ENCODE data around the gene SHISA9. TPM values are rescaled to one million over a fixed set of nuclear protein-coding genes. Genes with fewer than 3 reads are reported as not detected.
"Not testable (repeated sequence)": the region's sequence is repeated elsewhere in the genome, so short reads cannot be mapped to it uniquely, and the experiment has no call there.

SHISA9 gene
- 0.29 and 0.60 TPM in 2 replicates for total RNA-seq (2022)
- percentile 12 among the genes with signal in this experiment for Bru-seq, nascent RNA
- percentile 12 among the genes with signal in this experiment for BruChase-seq, experiment 1, labeled RNA remaining after a 2-hour chase
- BruChase-seq, experiment 2, labeled RNA remaining after a 6-hour chase = percentile 8 among the genes with signal in this experiment
- long read RNA-seq = 0 reads

DNA sequence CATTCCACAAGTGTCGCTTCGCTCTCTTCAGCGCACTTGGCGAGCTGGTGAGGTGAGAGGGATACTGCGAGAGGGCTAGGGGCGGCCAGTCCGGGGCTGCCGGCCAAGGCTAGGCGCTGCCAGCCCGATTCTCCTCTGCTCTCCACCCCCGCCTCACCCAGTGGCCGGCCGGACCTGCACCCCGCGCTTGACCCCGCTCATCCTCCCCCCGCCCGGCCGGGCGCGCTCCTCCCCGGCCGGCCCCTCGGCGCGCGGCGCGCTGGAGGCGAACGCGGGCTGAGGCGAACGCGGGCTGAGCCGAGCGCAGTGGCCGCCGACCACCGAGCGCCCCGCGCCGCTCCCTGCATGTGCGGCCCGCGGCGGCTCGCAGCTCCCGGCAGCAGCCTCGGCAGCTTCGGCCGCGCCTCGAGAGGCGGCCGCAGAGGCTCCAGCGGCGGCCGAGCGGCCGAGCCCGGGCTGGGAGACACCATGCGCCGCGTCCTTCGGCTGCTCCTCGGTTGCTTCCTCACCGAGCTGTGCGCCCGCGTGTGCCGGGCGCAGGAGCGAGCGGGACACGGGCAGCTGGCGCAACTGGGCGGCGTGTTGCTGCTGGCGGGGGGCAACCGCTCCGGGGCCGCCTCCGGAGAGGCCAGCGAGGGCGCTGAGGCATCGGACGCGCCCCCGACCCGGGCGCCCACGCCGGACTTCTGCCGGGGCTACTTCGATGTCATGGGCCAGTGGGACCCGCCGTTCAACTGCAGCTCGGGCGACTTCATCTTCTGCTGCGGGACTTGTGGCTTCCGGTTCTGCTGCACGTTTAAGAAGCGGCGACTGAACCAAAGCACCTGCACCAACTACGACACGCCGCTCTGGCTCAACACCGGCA lies at the start of gene SHISA9:
TSS of gene SHISA9 (plus strand) at position 2 of the 865 bp plus-strand sequence.
- Mint-ChIP-seq H3K27ac (ENCODE audit: unreplicated experiment) (no peak within 1 kb of the TSS), H3K27me3 (ENCODE audit: insufficient read depth, unreplicated experiment) (peaks cover 15% of the 10 kb centered on the region), H3K4me3 (ENCODE audit: unreplicated experiment) (peak within 1 kb of the TSS; percentile 53), H3K36me3 (ENCODE audit: insufficient read depth, unreplicated experiment) (no peaks in the 10 kb centered on the region), H3K9me3 (ENCODE audit: unreplicated experiment) (no peaks in the 10 kb centered on the region), H3K4me1 (ENCODE audit: low read depth, unreplicated experiment) (no peaks in the 10 kb centered on the region)
- no peaks in the 10 kb centered on the region; the same call in none of the 2 replicates for H3K27me3 ChIP-seq (replicated peaks; ENCODE audit: control insufficient read depth, insufficient read depth, low read length)
- CTCF ChIA-PET = interaction anchor here (0.7 kb wide), 1 partner anchor 9 kb away, joined by 3 read pairs; no protein-coding TSS in a partner anchor
- no peaks in the 10 kb centered on the region for H3K4me1 ChIP-seq
- POLR2A ChIA-PET = interaction anchor here (0.6 kb wide), 1 partner anchor 209 kb away, joined by 3 read pairs; no protein-coding TSS in a partner anchor
- H3K4me3 ChIP-seq (ENCODE audit: low read depth, low read length) = no peak within 1 kb of the TSS; the same call in 1 of the 2 replicates
- intact Hi-C loops (cut with micrococcal nuclease; ENCODE audit: unreplicated experiment) = no loop called here
- TF ChIP-seq, protein P1, sequence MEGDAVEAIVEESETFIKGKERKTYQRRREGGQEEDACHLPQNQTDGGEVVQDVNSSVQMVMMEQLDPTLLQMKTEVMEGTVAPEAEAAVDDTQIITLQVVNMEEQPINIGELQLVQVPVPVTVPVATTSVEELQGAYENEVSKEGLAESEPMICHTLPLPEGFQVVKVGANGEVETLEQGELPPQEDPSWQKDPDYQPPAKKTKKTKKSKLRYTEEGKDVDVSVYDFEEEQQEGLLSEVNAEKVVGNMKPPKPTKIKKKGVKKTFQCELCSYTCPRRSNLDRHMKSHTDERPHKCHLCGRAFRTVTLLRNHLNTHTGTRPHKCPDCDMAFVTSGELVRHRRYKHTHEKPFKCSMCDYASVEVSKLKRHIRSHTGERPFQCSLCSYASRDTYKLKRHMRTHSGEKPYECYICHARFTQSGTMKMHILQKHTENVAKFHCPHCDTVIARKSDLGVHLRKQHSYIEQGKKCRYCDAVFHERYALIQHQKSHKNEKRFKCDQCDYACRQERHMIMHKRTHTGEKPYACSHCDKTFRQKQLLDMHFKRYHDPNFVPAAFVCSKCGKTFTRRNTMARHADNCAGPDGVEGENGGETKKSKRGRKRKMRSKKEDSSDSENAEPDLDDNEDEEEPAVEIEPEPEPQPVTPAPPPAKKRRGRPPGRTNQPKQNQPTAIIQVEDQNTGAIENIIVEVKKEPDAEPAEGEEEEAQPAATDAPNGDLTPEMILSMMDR (IDR thresholded peaks at IDR 0.05; ENCODE audit: insufficient read depth in 1 of 2, low read depth in 1 of 2, low read length in 1 of 2, severe bottlenecking in 1 of 2, unreplicated experiment in 1 of 2) = no peak
- no TSS peak for BruUV-seq (replicated peaks)
- no peaks in the 10 kb centered on the region for H3K36me3 ChIP-seq (ENCODE audit: control insufficient read depth, insufficient read depth, low read length)
- H3K9me3 ChIP-seq = no peaks in the 10 kb centered on the region
- DNase-seq = no peak

DNA sequence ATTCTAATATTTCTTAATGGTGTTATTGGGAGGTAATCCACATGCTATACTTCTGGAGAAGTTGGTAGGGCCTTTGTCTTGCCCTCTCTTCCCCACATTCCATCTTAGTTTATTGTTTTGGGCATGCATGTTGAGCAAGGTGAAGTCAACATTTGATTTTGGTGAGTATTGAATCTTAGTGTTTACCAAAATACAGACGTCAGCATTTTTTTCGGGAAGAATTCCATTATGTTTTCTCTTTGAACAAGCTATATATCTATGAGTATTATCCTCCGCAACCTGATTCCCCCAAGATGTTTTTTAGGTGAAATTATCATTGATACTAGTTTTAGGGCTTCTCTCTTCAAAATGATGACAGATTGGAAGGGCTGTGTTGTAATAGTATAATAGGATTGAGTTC lies 47.4 kb upstream of the SHISA9 start:
- TF ChIP-seq, protein P1 (IDR thresholded peaks at IDR 0.05; ENCODE audit: insufficient read depth in 1 of 2, low read depth in 1 of 2, low read length in 1 of 2, severe bottlenecking in 1 of 2, unreplicated experiment in 1 of 2) = no peak
- DNase-seq = no peak
- no peaks in the 10 kb centered on the region for H3K9me3 ChIP-seq
- Mint-ChIP-seq H3K27ac (ENCODE audit: unreplicated experiment) (no peak overlapping the region), H3K36me3 (ENCODE audit: insufficient read depth, unreplicated experiment) (no peaks in the 10 kb centered on the region), H3K4me3 (ENCODE audit: unreplicated experiment) (no peak overlapping the region), H3K27me3 (ENCODE audit: insufficient read depth, unreplicated experiment) (peaks cover 4% of the 10 kb centered on the region), H3K4me1 (ENCODE audit: low read depth, unreplicated experiment) (no peaks in the 10 kb centered on the region), H3K9me3 (ENCODE audit: unreplicated experiment) (no peaks in the 10 kb centered on the region)
- ChIA-PET POLR2A (no interaction called here), CTCF (no interaction called here)
- no peaks in the 10 kb centered on the region for H3K4me1 ChIP-seq
- no peaks in the 10 kb centered on the region for H3K36me3 ChIP-seq (ENCODE audit: control insufficient read depth, insufficient read depth, low read length)
- no peak overlapping the region for H3K4me3 ChIP-seq (ENCODE audit: low read depth, low read length)
- BruUV-seq (replicated peaks) = no TSS peak
- no peaks in the 10 kb centered on the region for H3K27me3 ChIP-seq (replicated peaks; ENCODE audit: control insufficient read depth, insufficient read depth, low read length)
- intact Hi-C loops (cut with micrococcal nuclease; ENCODE audit: unreplicated experiment) = no loop called here

DNA sequence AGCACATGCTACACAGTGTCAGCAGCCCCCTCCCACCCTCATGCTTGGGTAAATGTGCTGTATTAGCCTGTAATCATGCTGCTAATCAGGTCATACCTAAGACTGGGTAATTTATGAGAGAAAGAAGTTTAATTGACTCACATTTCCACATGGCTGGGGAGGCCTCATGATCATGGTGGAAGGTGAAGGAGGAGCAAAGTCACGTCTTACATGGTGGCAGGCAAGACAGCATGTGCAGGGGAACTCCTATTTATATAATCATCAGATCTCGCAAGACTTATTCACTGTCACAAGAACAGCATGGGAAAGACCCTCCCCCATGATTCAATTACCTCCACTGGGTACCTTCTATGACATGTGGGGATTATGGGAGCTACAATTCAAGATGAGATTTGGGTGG lies 44.0 kb upstream of the SHISA9 start:
- H3K27me3 Mint-ChIP-seq (ENCODE audit: insufficient read depth, unreplicated experiment); H3K4me1 Mint-ChIP-seq (ENCODE audit: low read depth, unreplicated experiment); H3K36me3 ChIP-seq (ENCODE audit: control insufficient read depth, insufficient read depth, low read length); H3K27ac Mint-ChIP-seq (ENCODE audit: unreplicated experiment); intact Hi-C loops (cut with micrococcal nuclease; ENCODE audit: unreplicated experiment); CTCF ChIA-PET; H3K27me3 ChIP-seq (replicated peaks; ENCODE audit: control insufficient read depth, insufficient read depth, low read length); H3K9me3 Mint-ChIP-seq (ENCODE audit: unreplicated experiment); H3K4me1 ChIP-seq; H3K36me3 Mint-ChIP-seq (ENCODE audit: insufficient read depth, unreplicated experiment); H3K9me3 ChIP-seq; H3K4me3 ChIP-seq (ENCODE audit: low read depth, low read length); DNase-seq; BruUV-seq (replicated peaks); POLR2A ChIA-PET; H3K4me3 Mint-ChIP-seq (ENCODE audit: unreplicated experiment): not testable (repeated sequence)
